Tongue (tissue), 2 donors: ENCODE results near the gene ANKIB1. TPM values are rescaled to one million over a fixed set of nuclear protein-coding genes. Genes with fewer than 3 reads are reported as not detected.
"Not testable (repeated sequence)": the region's sequence is repeated elsewhere in the genome, so short reads cannot be mapped to it uniquely, and the experiment has no call there.

Experiments
- DNase-seq: peaks from one replicate; pipeline ENCODE4 v3.0.0-alpha.2; 2015
- total RNA-seq: library from RNA; depleted of rRNA; stranded (reverse); fragments of >200 nt; gene quantifications from one replicate; pipeline ENCODE4 v1.2.3, GENCODE V29; 2014

Gene ANKIB1
- total RNA-seq, 1 donor from 2014 or later: 43.7 TPM

- no peak for DNase-seq
Observed at GRCh38 chr7:92330835-92331438, 85.2 kb downstream of the ANKIB1 start.

- no peak for DNase-seq
Observed at GRCh38 chr7:92331508-92331907, 85.7 kb downstream of the ANKIB1 start.

GRCh38 chr7:92332782-92333181 is 87.0 kb downstream of the ANKIB1 start:
- no peak for DNase-seq

- DNase-seq: no peak
Observed at GRCh38 chr7:92333866-92334265, 88.1 kb downstream of the ANKIB1 start.

- DNase-seq: no peak
Observed at GRCh38 chr7:92335574-92335973, 89.8 kb downstream of the ANKIB1 start.

- no peak for DNase-seq
Observed at GRCh38 chr7:92336662-92337340, 91.0 kb downstream of the ANKIB1 start.

- no peak for DNase-seq
Observed at GRCh38 chr7:92340016-92340415, 94.2 kb downstream of the ANKIB1 start.

GRCh38 chr7:92343714-92344113 is 97.9 kb downstream of the ANKIB1 start:
- no peak for DNase-seq

- DNase-seq: no peak
Observed at GRCh38 chr7:92352009-92352408, 106.2 kb downstream of the ANKIB1 start.

GRCh38 chr7:92354214-92354613 is 108.4 kb downstream of the ANKIB1 start:
- DNase-seq: no peak

GRCh38 chr7:92356406-92356805 is 110.6 kb downstream of the ANKIB1 start:
- no peak for DNase-seq

- DNase-seq: no peak
Observed at GRCh38 chr7:92357260-92357659, 111.5 kb downstream of the ANKIB1 start.

- not testable (repeated sequence) for DNase-seq
Observed at GRCh38 chr7:92359179-92359578, 113.4 kb downstream of the ANKIB1 start.

- no peak for DNase-seq
Observed at GRCh38 chr7:92359801-92360200, 114.0 kb downstream of the ANKIB1 start.

- no peak for DNase-seq
Observed at GRCh38 chr7:92360387-92360786, 114.6 kb downstream of the ANKIB1 start.

GRCh38 chr7:92362131-92362530 is 116.4 kb downstream of the ANKIB1 start:
- DNase-seq: peak; percentile 2

- no peak for DNase-seq
Observed at GRCh38 chr7:92366730-92367129, 121.0 kb downstream of the ANKIB1 start.

- DNase-seq: no peak
Observed at GRCh38 chr7:92368741-92369140, 123.0 kb downstream of the ANKIB1 start.

- DNase-seq: no peak
Observed at GRCh38 chr7:92375013-92375412, 129.2 kb downstream of the ANKIB1 start.

GRCh38 chr7:92391071-92391470 is 145.3 kb downstream of the ANKIB1 start:
- DNase-seq: no peak

GRCh38 chr7:92397542-92397941 is 151.8 kb downstream of the ANKIB1 start:
- no peak for DNase-seq

- no peak for DNase-seq
Observed at GRCh38 chr7:92400013-92400412, 154.2 kb downstream of the ANKIB1 start.

- peak; percentile 20 for DNase-seq
Observed at GRCh38 chr7:92402920-92403759, 157.4 kb downstream of the ANKIB1 start.

GRCh38 chr7:92403760-92404074 is 157.9 kb downstream of the ANKIB1 start:
- DNase-seq: no peak
